Epithelial cell of esophagus (primary cell): ENCODE data around the gene RHOH.

Experiments used
- DNase-seq: peaks from one replicate; pipeline ENCODE4 v3.0.0; 2010; ENCODE audit warnings: low read depth
- H3K4me3 ChIP-seq: 2 replicates; pipeline ENCODE4 v1.5.1; 2011; ENCODE audit warnings: mild to moderate bottlenecking, low read length, control low read depth
- TF ChIP-seq, protein P1 (sequence below): IDR thresholded peaks from 2 replicates; pipeline ENCODE4 v1.5.1; 2011; ENCODE audit warnings: low read depth, mild to moderate bottlenecking, low read length, control low read depth, inconsistent platforms; ENCODE audit not compliant: insufficient read depth; ENCODE audit errors: missing control alignments

The RHOH gene

DNA sequence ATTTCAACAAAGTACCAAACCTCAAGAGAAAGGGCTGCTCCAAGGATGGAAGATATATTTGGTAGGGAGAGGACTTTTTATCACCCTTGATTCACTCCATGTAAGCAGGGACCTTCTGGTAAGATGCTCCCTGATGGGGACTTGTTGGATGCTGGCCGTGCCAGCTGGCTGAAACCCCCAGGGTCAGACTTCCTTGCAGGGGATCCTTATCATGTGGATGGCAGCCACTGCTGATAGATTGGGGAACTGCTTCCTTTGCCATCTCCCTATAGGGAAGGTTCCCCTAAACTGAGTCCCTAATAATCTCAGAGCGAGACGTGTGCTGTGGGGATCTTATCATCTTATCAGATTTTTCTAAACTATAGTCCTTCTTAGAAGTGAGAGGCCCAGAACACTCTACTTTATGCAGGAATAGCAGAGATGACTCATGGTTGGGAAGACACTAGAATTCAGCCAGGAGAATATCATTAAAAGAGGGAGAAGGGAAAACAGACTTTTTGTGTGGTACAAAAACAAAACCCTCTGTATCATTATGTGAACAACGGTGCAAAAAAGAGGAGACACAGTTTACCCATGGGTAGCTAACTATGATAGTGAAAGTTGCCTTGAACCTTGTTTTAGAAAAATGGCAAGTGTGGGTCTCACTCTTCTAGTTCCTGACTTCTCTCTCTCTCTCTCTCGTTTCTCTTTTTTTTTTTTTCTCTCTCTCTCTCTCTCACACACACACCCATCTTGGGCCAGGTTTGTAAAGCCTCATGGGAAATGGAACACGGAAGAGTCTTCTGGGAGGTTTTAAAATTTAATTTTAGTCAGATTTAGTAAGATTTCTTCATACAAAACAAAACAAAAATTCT is 16.1 kb downstream of the RHOH start:
- DNase-seq = no peak
- TF ChIP-seq, protein P1, sequence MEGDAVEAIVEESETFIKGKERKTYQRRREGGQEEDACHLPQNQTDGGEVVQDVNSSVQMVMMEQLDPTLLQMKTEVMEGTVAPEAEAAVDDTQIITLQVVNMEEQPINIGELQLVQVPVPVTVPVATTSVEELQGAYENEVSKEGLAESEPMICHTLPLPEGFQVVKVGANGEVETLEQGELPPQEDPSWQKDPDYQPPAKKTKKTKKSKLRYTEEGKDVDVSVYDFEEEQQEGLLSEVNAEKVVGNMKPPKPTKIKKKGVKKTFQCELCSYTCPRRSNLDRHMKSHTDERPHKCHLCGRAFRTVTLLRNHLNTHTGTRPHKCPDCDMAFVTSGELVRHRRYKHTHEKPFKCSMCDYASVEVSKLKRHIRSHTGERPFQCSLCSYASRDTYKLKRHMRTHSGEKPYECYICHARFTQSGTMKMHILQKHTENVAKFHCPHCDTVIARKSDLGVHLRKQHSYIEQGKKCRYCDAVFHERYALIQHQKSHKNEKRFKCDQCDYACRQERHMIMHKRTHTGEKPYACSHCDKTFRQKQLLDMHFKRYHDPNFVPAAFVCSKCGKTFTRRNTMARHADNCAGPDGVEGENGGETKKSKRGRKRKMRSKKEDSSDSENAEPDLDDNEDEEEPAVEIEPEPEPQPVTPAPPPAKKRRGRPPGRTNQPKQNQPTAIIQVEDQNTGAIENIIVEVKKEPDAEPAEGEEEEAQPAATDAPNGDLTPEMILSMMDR = no peak
- H3K4me3 ChIP-seq = no peak overlapping the region

DNA sequence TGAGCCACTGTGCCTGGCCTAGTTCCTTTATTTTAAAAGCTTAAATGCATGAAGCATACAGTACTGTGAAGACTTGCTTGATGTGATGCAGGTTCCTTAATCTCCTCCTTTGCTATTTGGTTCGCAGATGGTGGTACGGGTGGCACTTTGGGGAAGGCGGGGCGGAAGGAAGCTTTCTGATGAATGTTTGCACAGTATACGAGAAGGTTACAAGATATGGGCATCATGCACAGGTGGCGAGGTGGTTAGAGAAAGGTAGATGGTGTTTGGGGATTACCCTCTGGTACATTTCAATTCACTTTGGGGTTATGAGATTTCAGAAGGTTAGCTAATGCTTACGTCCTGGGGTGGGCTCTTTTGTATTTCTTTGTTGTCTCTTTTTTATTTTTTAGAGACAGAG is 17.2 kb downstream of the RHOH start:
- TF ChIP-seq, protein P1 = no peak
- H3K4me3 ChIP-seq = no peak overlapping the region
- no peak for DNase-seq

DNA sequence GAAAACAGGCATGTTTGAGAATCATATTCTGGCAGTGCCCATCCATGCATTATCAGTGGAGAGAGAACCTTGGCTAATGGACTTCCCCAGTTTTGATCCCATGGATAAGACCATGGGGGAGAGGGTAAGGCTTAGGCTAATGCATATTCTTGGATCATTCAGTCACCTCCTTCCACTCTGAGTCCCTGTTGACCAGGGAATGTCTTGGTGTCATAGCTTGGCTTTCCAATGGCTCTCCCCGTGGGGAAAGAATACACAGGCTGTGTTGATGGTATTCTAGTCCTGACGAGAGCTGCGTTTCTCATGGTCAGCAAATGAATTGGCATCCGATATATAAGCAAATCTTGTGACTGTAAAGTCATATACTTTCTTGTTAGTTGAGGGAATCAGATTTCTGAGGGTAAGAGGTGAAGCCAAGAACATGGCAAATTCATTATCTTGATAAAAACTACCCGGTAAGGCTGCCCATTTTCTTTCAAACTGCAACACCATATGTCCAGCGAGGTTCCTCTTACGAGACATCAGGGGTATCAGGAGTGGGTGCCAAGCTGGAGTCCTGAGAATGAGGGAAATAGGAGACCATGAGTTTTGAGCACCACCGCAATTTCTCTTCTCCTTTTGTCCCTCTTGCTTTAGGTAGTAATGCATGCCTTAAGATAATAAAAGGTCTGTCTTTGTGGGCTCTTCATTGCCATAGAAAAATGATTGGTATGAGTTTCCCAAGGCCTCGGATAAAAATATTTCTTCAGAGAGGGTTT is 18.0 kb downstream of the RHOH start:
- DNase-seq = no peak
- no peak overlapping the region for H3K4me3 ChIP-seq
- TF ChIP-seq, protein P1 = no peak

DNA sequence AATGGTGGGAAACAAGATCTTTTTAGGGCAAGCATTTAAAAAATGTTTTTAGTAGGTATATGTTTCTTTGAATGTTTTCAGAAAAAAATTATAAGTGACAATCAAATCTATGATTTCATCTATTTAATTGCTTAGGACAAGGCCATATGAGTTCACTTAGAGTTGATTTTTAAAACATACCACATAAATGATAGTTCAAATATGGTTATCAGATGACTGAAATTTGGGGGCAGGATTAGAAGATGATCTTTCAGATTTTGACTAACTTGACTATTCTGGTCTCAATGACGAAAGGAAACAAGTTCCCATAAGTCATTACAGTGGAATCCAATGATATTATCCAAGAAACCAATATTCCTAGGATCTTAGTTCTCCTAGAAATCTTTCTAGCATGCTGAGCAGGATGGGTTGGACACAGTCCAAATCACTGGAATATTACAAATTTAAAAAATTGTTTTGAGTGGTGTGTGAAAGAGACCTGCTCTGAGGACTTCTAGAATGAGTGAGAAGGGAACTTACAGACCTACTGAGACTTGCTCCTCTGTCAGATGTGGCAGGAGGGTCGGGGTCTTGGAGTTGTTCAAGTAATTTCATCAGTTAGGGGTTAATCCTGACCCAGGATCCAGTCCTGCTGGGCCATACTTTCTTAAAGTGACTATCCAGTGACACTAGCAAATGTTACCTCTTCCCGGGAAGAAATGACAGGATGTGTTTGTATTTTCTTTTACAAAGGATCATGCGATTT is 20.0 kb downstream of the RHOH start:
- TF ChIP-seq, protein P1 = no peak
- no peak for DNase-seq
- no peak overlapping the region for H3K4me3 ChIP-seq

DNA sequence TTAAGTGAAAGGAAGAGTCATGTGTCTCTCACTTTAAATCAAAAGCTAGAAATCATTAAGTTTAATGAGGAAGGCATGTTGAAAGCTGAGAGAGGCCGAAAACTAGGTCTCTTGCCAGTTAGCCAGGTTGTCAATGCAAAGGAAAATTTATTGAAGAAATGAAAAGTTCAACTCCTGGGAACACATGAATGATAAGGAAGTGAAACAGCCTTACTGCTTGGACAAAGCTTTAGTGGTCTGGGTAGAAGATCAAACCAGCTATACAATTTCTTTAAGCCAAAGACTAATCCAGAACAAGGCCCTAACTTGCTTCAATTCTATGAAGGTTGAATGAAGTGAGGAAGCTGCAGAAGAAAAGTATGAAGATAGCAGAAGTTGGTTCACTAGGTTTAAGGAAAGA is 24.9 kb downstream of the RHOH start:
- TF ChIP-seq, protein P1 = no peak
- no peak for DNase-seq
- no peak overlapping the region for H3K4me3 ChIP-seq

DNA sequence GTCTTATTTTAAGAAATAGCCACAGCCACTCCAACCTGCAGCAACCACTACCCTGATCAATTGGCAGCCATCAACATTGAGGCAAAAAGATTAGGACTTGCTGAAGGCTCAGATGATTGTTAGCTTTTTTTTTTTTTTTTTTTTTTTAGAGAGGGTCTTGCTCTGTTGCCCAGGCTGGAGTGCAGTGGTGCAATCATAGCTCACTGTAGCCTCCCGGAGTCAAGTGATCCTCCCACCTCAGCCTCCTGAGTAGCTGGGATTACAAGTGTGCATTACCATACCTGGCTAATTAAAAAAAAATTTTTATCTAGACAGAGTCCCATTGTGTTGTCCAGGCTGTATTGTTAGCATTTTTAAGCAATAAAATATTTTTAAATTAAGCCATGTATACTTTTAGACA is 26.5 kb downstream of the RHOH start:
- TF ChIP-seq, protein P1 = no peak
- no peak overlapping the region for H3K4me3 ChIP-seq
- DNase-seq = no peak
